PFSK-1 (cell line): ENCODE measurements around the gene IL34.

Experiments used
- POLR2AphosphoS5 ChIP-seq: IDR thresholded peaks from 2 replicates; pipeline ENCODE4 v1.6.1; 2012; ENCODE audit warnings: low read depth, mild to moderate bottlenecking, control low read depth, low read length, moderate library complexity
- REST ChIP-seq, 2 experiments: IDR thresholded peaks; 2 replicates each; pipeline versions ENCODE4 v1.6.1 to v1.8.0; 2011 to 2012; ENCODE audit warnings: low read depth in 2 of 2, low read length in 2 of 2, control low read depth in 1 of 2, inconsistent platforms in 1 of 2, mild to moderate bottlenecking in 1 of 2, moderate library complexity in 1 of 2; ENCODE audit not compliant: insufficient read depth in 1 of 2

- TF ChIP-seq POLR2AphosphoS5 (no peak), REST (IDR thresholded peaks at IDR 0.05; ENCODE audit: insufficient read depth in 1 of 2, low read depth in 2 of 2, low read length in 2 of 2) (no peak)
Measured at GRCh38 chr16:70692873-70693671, 46.7 kb downstream of the IL34 start.
